NCI-H345 treated with DMSO at 0.1 percent for 48 hours (cell line): Measurements from ENCODE around the gene GOSR1.
"Not testable (repeated sequence)": the region's sequence is repeated elsewhere in the genome, so short reads cannot be mapped to it uniquely, and the experiment has no call there.

Experiments
- DNase-seq: peaks from one replicate; lab custom pipeline; 2025; ENCODE audit not compliant: unreplicated experiment; lab: John Stamatoyannopoulos, UW

Gene GOSR1

GRCh38 chr17:30573603-30574175 is 96.5 kb downstream of the GOSR1 start:
- DNase-seq: no peak

- DNase-seq: not testable (repeated sequence)
Measured at GRCh38 chr17:30574309-30574708, 97.1 kb downstream of the GOSR1 start.

GRCh38 chr17:30574806-30575205 is 97.6 kb downstream of the GOSR1 start:
- not testable (repeated sequence) for DNase-seq

DNA sequence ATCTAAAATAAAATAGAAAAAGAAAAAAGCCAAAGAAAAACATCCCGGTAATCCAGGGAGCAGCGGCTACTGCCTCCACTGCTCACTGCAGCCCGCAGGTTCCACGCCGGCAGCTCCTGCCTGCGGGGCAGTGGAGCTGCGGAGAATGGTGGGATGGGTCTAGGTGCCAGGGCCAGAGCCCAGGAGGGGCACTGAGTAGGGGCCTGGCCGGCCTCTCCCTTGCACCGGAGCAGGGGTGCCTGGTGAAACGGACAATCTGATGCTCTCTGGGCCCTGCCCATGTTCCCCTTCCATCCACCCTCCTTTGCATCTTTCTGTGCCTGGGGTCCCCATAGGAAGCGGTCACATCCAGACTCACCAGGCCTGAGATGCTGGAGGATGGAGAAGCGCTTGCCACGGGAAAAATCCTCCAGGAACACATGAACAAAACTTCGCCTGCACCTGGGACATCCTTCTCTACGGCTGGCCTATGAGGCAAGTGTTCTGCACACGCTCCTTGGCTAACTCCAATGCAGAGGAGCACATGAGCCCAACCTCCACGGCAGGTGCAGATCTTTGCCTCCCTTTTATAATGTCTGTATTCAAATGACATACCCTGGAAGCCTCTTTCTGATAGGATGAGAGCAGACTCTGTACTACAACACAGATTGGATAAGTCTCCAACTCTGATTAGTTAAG is 98.6 kb downstream of the GOSR1 start:
- not testable (repeated sequence) for DNase-seq

DNA sequence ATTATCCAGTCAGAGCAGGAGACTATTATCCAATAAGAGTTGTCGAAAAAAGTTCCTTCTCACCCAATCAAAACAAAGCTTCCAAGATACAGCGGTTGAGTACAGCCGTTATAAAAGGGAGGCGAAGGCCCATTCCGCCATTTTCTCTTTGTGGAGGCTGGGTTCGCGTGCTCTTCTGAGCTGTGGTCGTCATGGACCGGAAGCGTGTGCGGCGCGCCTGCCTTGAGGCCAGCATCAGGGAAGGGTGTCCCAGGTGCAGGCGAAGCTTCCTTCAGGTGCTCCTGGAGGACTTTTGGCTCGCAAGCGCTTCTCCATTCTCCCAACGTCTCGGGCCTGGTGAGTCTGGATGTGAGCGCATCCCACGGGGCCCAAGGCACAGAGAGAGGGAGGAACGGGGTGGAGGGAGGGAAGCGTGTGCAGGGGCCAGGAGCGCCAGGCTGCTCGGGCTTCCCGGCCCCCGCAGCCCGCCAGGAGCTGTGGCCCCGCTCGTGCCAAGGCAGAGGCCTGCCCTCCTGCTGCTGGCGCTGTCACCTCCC is 99.2 kb downstream of the GOSR1 start:
- DNase-seq: no peak
